Ishikawa (cell line): ENCODE measurements around the gene CCDC92B.

Experiments used
- CEBPB ChIP-seq: IDR thresholded peaks from 2 replicates; pipeline ENCODE4 v1.6.1; 2012
- CREB1 ChIP-seq: IDR thresholded peaks from 2 replicates; pipeline ENCODE4 v1.6.1; 2012; ENCODE audit warnings: low read depth
- EGR1 ChIP-seq: IDR thresholded peaks from 2 replicates; pipeline ENCODE4 v1.6.1; 2012
- EP300 ChIP-seq: IDR thresholded peaks from 2 replicates; pipeline ENCODE4 v1.6.1; 2012; ENCODE audit warnings: borderline replicate concordance
- FOXM1 ChIP-seq: IDR thresholded peaks from 2 replicates; pipeline ENCODE4 v1.6.1; 2012; ENCODE audit warnings: low read depth, borderline replicate concordance
- MAX ChIP-seq: IDR thresholded peaks from 2 replicates; pipeline ENCODE4 v1.6.1; 2012
- RAD21 ChIP-seq: IDR thresholded peaks from 2 replicates; pipeline ENCODE4 v1.6.1; 2012; ENCODE audit warnings: low read depth
- REST ChIP-seq: IDR thresholded peaks from 2 replicates; pipeline ENCODE4 v1.6.1; 2012; ENCODE audit warnings: low read depth, mild to moderate bottlenecking
- TAF1 ChIP-seq: IDR thresholded peaks from 2 replicates; pipeline ENCODE4 v1.6.1; 2012; ENCODE audit warnings: low read depth, mild to moderate bottlenecking
- TEAD4 ChIP-seq: IDR thresholded peaks from 2 replicates; pipeline ENCODE4 v1.6.1; 2012
- USF1 ChIP-seq: IDR thresholded peaks from 2 replicates; pipeline ENCODE4 v1.6.1; 2012
- YY1 ChIP-seq: IDR thresholded peaks from 2 replicates; pipeline ENCODE4 v1.6.1; 2012; ENCODE audit warnings: low read depth

- TF ChIP-seq RAD21 (no peak), EP300 (no peak), USF1 (no peak), CEBPB (no peak), CREB1 (no peak), TAF1 (no peak), MAX (no peak), REST (no peak), EGR1 (no peak), FOXM1 (no peak), TEAD4 (no peak), YY1 (no peak)
Measured at GRCh38 chr17:2701161-2701995, 48.1 kb downstream of the CCDC92B start.
